NCI-H1105 (cell line): ENCODE data around the gene ATG10.
A peak's percentile ranks its signal among the peaks of the same experiment; 100 is the strongest.
"Not testable (repeated sequence)": the region's sequence is repeated elsewhere in the genome, so short reads cannot be mapped to it uniquely, and the experiment has no call there.

ENCODE experiments used
- DNase-seq: peaks from one replicate; lab custom pipeline; 2025; lab: John Stamatoyannopoulos, UW

Gene ATG10

DNA sequence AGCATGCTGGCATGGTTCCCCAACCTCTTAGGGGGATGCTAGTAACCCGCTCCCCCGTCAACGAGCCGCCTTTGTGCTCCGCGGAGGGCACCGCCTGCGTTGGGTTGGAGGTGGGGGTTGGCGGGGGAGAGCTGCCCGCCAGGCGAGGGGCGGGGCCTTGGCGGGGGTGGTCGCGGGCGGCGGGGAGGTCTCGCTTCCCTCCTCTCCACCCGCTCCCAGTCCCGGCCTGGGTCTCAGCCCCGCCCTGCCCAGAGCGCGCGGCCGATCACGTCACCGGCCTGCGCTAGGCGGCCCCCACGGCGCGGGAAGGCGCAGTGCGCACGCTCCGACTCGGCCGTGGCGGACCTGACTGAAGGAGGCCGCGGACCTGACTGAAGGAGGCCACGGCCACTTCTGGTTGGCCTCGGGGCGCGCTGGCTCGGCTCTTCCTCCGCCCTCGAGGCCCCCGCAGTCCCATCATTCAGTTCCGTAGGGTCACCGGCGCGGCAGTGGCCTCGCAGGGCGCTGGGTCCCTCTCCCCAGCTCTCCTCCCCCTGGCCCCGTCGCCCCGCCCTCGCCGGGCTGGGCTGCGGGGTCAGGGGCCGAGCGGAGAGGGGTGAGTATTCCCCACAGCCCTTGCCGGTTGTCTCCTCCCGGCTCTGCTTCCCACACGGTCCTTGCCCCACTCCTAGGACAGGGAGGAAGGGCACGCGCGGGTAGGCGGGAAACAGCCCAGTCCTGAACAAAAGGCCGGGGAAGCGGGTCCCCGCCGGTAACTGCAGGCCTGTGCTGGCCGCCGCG, at the start of gene ATG10:
Gene ATG10 (plus strand): TSS at position 312 of the 780 bp plus-strand sequence. CDS start 15,548 bp downstream, outside the sequence.
- peak; percentile 87 for DNase-seq

DNA sequence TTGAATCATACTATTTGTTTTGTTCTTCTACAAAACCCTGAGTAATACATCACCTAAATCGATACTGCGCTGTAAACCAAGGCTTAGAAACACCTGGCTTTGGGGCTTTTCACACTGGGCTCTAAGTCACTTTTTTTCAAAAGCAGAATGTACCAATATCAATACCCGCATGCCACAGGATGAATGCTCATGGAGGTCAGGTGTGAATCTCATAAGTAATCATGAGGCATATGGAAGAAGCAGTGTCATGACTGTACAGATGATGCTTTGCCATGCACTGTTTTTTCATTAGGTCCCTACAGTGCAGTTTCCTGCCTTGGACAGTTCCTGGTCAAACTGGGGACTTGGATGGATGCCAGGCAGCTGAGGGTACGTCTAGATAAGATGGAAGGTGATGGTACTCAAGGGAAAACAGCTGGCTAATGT, 49.0 kb upstream of the ATG10 start:
- peak; percentile 4 for DNase-seq

- no peak for DNase-seq
These were observed 47.4 kb upstream of the ATG10 start for GRCh38 chr5:81924442-81924841.

GRCh38 chr5:81925009-81925408, 46.8 kb upstream of the ATG10 start:
- no peak for DNase-seq

- DNase-seq, result no peak
These were observed 45.8 kb upstream of the ATG10 start for GRCh38 chr5:81925981-81926380.

DNA sequence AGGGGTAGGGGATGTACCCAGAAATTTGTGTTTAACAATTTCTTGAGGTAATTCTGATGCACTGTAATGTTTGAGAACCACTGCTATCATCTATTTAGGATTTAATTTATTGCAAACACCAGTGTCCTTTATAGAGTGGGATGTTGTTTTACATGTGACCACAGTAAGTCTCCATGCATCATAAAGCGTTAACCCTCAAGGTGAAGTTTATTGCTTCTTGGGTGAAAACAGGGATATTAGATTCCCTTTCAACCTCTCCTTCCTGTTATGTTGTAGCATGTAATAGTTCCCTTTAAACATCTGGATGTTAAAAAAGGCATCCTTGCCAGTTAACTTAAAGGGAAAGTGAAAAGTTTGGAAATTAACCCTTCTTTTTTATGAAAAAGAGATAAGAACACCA, 35.8 kb upstream of the ATG10 start:
- DNase-seq, result no peak

DNA sequence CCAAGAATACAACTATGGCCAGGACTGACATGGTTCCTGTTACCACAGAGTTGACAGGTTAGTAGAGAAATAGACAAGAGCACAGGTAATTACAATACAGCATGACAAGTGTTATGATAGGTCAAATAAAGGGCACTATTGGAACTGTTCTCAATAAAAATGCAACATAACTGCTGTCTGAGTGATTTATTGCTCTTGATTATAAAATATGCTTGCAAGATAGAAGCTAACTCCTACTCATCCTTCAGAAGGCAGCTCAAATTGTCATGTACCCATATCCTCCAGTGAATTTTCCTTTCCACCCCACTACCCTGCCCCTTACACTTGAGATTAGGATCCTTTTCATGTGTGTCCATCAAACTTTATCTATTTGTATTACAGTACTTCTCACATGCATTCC, 35.1 kb upstream of the ATG10 start:
- no peak for DNase-seq

DNA sequence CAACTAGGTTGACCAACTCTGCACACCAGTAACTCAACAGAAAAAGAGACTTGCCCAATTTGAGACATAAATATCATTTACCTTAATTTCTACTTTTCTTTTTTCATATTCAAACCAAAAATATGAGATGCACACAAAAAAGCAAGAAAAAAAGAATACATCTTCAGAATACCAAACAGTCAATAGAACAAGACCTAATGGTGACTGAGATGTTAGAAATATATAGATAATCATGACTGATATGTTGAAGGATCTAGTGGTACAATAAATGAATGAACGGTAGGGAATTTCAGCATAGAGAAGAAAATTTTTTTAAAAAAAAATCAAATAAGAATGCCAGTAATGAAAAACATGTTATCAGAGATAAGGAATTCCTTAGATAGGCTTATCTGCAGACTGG, 29.1 kb upstream of the ATG10 start:
- DNase-seq, result no peak

GRCh38 chr5:81948349-81948748, 23.5 kb upstream of the ATG10 start:
- no peak for DNase-seq

DNA sequence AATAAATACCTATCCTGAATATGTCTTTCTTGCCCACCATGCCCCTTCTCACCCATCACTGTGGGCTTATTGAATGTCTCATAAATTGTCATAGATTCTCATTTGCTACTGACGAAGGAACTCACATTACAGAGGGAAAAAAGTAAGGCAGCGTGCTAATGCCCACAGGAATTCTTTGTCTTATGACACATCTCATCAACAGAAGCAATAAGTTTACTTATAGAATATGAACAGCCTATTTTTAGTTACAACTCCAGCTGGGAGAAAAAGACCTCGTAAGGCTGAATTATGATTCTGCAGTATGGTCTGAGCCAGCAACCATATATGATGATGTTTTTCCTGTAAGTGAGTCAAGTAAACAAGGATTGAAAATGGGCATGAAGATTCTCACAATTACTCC, 22.4 kb upstream of the ATG10 start:
- no peak for DNase-seq

GRCh38 chr5:81950996-81951395, 20.8 kb upstream of the ATG10 start:
- DNase-seq, result no peak

GRCh38 chr5:81954796-81955195, 17.0 kb upstream of the ATG10 start:
- DNase-seq, result not testable (repeated sequence)

DNA sequence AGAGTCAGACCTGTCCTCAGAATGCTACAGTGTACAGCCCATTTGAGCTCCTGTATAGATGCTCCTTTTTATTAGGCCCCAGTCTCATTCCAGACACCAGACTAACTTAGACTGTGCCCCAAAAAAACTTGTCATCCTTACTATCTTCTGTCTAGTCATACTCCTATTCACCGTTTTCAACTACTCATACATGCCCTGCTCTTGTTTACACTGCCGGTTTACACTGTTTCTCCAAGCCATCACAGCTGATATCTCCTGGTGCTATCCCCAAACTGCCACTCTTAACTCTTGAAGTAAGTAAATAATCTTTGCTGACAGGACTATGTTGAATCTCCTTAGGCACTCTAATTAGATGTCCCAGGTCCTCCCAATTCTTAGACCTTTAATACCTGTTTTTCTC, 13.7 kb upstream of the ATG10 start:
- DNase-seq, result not testable (repeated sequence)

DNA sequence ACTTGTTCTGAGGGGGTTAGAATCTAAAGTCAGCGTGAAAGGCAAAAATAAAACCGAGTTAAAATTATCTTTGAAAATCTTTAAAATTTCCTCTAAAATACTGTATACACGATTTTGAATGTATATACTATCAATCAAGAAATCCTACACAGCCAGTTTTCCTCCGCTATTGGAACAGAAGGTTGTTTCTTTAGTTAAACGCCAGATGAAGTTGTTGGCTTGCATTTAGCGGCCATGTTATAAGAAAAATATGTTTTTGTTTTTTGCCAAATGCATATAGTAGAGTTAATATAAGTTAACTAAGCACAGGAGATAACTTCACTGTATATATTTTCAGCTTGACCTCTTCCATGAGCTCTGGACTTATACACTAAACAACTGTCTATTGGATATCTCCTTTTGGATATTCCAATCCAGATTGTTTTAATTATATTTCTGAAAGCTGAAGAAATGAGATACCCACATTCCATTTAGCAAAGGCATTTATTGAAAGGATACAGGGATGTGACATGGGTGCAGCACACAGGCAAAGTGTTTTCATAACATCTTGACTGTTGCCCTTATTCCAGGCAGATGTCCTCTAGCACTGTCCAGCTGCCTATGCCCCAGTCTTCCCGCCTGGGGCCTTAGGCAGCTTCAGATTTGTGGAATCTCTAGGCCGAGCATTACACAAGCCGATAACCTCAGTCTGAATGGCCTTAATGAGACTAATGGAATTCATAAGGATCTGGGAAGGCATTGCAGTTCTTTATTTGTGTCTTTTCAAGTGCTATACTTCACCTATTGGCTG, 10.0 kb upstream of the ATG10 start:
- no peak for DNase-seq

- no peak for DNase-seq
These were observed 8.3 kb upstream of the ATG10 start for GRCh38 chr5:81963544-81963943.

- DNase-seq, result no peak
These were observed 6.3 kb upstream of the ATG10 start for GRCh38 chr5:81965524-81965923.

DNA sequence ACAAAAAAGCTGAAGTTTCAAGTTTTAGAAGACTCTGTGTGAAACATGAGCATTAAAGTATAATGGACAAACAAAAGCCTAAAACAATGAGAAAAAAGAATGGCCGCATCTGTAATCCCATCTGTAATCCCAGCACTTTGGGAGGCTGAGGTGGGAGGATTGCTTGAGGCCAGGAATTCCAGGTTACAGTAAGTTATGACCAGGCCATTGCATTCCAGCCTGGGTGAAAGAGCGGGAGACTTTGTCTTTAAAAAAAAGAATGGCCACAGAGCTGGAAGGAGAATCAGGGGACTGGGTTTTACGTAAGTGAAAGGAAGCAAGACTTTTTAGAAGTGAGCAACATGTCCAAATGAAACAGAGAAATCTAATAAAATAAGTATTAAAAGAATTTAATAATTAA, 2.6 kb upstream of the ATG10 start:
- DNase-seq, result no peak

DNA sequence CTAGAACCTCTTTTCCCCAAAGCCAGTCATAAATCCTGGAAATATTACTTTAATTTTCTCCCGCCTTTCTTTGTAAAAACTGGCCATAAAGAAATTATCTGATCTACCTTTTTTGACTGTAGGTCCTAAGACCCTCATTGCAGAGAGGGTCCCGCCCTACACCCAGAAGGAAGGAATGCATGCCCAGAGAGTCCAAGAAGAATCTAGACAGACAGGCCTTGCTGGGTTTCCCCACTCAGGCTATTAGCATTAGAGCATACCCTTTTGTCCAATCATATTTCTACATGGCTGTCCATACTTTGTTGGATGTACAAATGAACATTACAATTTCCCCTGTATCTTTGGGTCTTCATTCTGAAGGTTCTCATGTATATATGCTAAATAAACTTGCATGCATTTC, 1.9 kb upstream of the ATG10 start:
- DNase-seq, result no peak

GRCh38 chr5:81971111-81971711, 612 bp upstream of the ATG10 start:
- no peak for DNase-seq

DNA sequence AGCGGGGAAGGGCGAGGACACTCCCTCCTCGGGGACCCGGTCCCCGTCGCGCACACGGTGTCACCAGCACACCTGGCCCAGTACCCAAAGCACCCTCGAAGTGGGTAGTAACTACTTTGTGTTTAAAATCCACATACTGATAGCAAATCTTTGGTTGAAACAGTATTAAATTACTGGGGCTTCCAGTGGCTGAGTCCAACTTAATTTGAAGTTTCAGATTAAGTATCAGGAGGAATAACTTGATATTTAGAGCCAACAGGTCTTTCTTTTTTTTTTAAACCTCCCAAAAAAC, 615 bp downstream of the ATG10 start:
- no peak for DNase-seq

GRCh38 chr5:81980160-81980559, 8.3 kb downstream of the ATG10 start:
- no peak for DNase-seq

- DNase-seq, result no peak
These were observed 8.9 kb downstream of the ATG10 start for GRCh38 chr5:81980598-81981260.
